ENCODE measurements around the gene FSIP1. TPM values are rescaled to one million over a fixed set of nuclear protein-coding genes. Genes with fewer than 3 reads are reported as not detected.

Gene FSIP1
- total RNA-seq, 2 experiments from 2014 or later: 0.22 to 0.34 TPM

GRCh38 chr15:39777496-39777895 is 5.1 kb downstream of the FSIP1 start:
- H3K27ac Mint-ChIP-seq: no peak overlapping the region
- no peak for DNase-seq
- Histone ChIP-seq H3K4me3 (ENCODE audit: low read length) (no peak overlapping the region), H3K9me3 (ENCODE audit: control insufficient read depth in 1 of 2, insufficient read depth in 1 of 2, low read length in 2 of 2) (no peaks in the 10 kb centered on the region), H3K36me3 (ENCODE audit: insufficient read depth, low read length) (no peaks in the 10 kb centered on the region), H3K27ac (ENCODE audit: low read depth in 1 of 2, low read length in 2 of 2) (no peak overlapping the region), H3K4me1 (ENCODE audit: insufficient read depth, low read length) (peaks cover 14% of the 10 kb centered on the region), H3K27me3 (ENCODE audit: control insufficient read depth in 1 of 2, insufficient read depth in 2 of 2, low read length in 2 of 2) (no peaks in the 10 kb centered on the region)
- CTCF ChIA-PET: no interaction called here
- POLR2A ChIA-PET: no interaction called here
- TF ChIP-seq, protein P1, sequence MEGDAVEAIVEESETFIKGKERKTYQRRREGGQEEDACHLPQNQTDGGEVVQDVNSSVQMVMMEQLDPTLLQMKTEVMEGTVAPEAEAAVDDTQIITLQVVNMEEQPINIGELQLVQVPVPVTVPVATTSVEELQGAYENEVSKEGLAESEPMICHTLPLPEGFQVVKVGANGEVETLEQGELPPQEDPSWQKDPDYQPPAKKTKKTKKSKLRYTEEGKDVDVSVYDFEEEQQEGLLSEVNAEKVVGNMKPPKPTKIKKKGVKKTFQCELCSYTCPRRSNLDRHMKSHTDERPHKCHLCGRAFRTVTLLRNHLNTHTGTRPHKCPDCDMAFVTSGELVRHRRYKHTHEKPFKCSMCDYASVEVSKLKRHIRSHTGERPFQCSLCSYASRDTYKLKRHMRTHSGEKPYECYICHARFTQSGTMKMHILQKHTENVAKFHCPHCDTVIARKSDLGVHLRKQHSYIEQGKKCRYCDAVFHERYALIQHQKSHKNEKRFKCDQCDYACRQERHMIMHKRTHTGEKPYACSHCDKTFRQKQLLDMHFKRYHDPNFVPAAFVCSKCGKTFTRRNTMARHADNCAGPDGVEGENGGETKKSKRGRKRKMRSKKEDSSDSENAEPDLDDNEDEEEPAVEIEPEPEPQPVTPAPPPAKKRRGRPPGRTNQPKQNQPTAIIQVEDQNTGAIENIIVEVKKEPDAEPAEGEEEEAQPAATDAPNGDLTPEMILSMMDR (IDR thresholded peaks at IDR 0.05): no peak
- H3K4me1 Mint-ChIP-seq (ENCODE audit: low read depth): peaks cover 39% of the 10 kb centered on the region
- H3K36me3 Mint-ChIP-seq (ENCODE audit: low read depth): peaks cover 4% of the 10 kb centered on the region
- ATAC-seq (ENCODE audit: poor library complexity): no peak
- intact Hi-C loops (cut with DNase I, micrococcal nuclease): no loop called here
- no peaks in the 10 kb centered on the region for H3K9me3 Mint-ChIP-seq
- H3K27me3 Mint-ChIP-seq: no peaks in the 10 kb centered on the region
- H3K4me3 Mint-ChIP-seq: no peak overlapping the region

GRCh38 chr15:39776068-39776467 is 6.6 kb downstream of the FSIP1 start:
- TF ChIP-seq, protein P1 (IDR thresholded peaks at IDR 0.05): no peak
- no peak for ATAC-seq (ENCODE audit: poor library complexity)
- Histone ChIP-seq H3K27me3 (ENCODE audit: control insufficient read depth in 1 of 2, insufficient read depth in 2 of 2, low read length in 2 of 2) (no peaks in the 10 kb centered on the region), H3K36me3 (ENCODE audit: insufficient read depth, low read length) (no peaks in the 10 kb centered on the region), H3K4me1 (ENCODE audit: insufficient read depth, low read length) (peaks cover 9% of the 10 kb centered on the region), H3K4me3 (ENCODE audit: low read length) (no peak overlapping the region), H3K9me3 (ENCODE audit: control insufficient read depth in 1 of 2, insufficient read depth in 1 of 2, low read length in 2 of 2) (no peaks in the 10 kb centered on the region), H3K27ac (ENCODE audit: low read depth in 1 of 2, low read length in 2 of 2) (no peak overlapping the region)
- DNase-seq: no peak
- no peak overlapping the region for H3K4me3 Mint-ChIP-seq
- H3K27ac Mint-ChIP-seq: no peak overlapping the region
- no peaks in the 10 kb centered on the region for H3K36me3 Mint-ChIP-seq (ENCODE audit: low read depth)
- POLR2A ChIA-PET: no interaction called here
- intact Hi-C loops (cut with DNase I, micrococcal nuclease): no loop called here
- CTCF ChIA-PET: no interaction called here
- peaks cover 25% of the 10 kb centered on the region for H3K4me1 Mint-ChIP-seq (ENCODE audit: low read depth)
- no peaks in the 10 kb centered on the region for H3K9me3 Mint-ChIP-seq
- H3K27me3 Mint-ChIP-seq: no peaks in the 10 kb centered on the region

DNA sequence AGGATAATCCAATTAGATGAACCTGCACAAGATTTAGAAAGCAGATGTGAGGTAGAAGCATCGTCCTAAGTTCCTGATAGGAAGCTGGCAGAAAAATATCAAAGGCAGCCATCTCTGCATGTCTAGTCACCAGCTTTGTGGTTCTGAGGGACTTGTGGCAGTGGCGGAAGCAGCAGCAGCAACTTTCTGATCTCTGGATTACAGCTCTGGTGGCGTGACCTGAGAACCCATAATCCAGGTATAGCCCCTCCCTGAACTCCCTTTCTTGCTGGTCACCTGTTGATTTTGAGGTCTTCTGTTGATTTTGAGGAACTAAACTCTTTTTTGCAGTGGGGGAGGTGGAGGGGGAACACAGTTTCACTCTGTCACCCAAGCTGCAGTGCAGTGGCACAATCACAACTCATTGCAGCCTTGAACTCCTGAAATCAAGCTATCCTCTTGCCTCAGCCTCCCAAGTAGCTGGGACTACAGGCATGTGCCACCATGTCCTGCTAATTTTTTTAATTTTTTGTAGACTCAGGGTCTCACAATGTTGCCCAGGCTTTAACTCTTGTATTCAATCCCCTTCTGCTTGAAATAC is 7.9 kb downstream of the FSIP1 start:
- no peaks in the 10 kb centered on the region for H3K27me3 Mint-ChIP-seq
- peak overlapping the region; percentile 58 for H3K4me3 Mint-ChIP-seq
- Histone ChIP-seq H3K27me3 (ENCODE audit: control insufficient read depth in 1 of 2, insufficient read depth in 2 of 2, low read length in 2 of 2) (no peaks in the 10 kb centered on the region), H3K4me3 (ENCODE audit: low read length) (no peak overlapping the region), H3K27ac (ENCODE audit: low read depth in 1 of 2, low read length in 2 of 2) (no peak overlapping the region), H3K9me3 (ENCODE audit: control insufficient read depth in 1 of 2, insufficient read depth in 1 of 2, low read length in 2 of 2) (no peaks in the 10 kb centered on the region), H3K36me3 (ENCODE audit: insufficient read depth, low read length) (no peaks in the 10 kb centered on the region), H3K4me1 (ENCODE audit: insufficient read depth, low read length) (peaks cover 9% of the 10 kb centered on the region)
- POLR2A ChIA-PET: interaction anchor here (1.2 to 2.1 kb wide), 8 partner anchors 8 to 548 kb away, joined by 3 to 10 read pairs (median 5); partner anchors contain the start of gene FSIP1
- peak overlapping the region; percentile 26 for H3K27ac Mint-ChIP-seq
- CTCF ChIA-PET: interaction anchor here (0.6 kb wide), 1 partner anchor 18 kb away, joined by 3 read pairs; no protein-coding TSS in a partner anchor
- H3K9me3 Mint-ChIP-seq: no peaks in the 10 kb centered on the region
- DNase-seq: peak in 11 of 14 experiments; percentile 12 to 80 (median 32)
- intact Hi-C loops (cut with DNase I, micrococcal nuclease): loop anchor here in 1 of 2 experiments (1.0 kb wide), 1 partner anchor 8 kb away; the partner anchor contains the start of gene FSIP1
- ATAC-seq (ENCODE audit: poor library complexity): peak; percentile 90
- no peaks in the 10 kb centered on the region for H3K36me3 Mint-ChIP-seq (ENCODE audit: low read depth)
- TF ChIP-seq, protein P1 (IDR thresholded peaks at IDR 0.05): no peak
- peaks cover 22% of the 10 kb centered on the region for H3K4me1 Mint-ChIP-seq (ENCODE audit: low read depth)

Data from CD4-positive, alpha-beta T cell (primary cell).